ENCODE measurements around the gene PC. TPM values are rescaled to one million over a fixed set of nuclear protein-coding genes. Genes with fewer than 3 reads are reported as not detected.

The PC gene
- total and polyA plus RNA-seq, 9 of the 15 experiments (the other 6 are each of a cell fraction or from before 2014, with no cell fraction given) = 0.94 to 38.0 (median 8.7) TPM

GRCh38 chr11:66958956-66959274 is 732 bp upstream of the PC start (continued):
- TF ChIP-seq EP400 (IDR thresholded peaks at IDR 0.05) = peak; percentile 11; the same call in 1 of the 2 replicates
- TF ChIP-seq ZBTB9 (CRISPR knock-in tag; IDR thresholded peaks at IDR 0.05) = no peak
- 0 out of 2 replicates have a peak, but pooled peaks have one; percentile 13 for TF ChIP-seq HDAC8 (tag; IDR thresholded peaks at IDR 0.05)
- 0 out of 4 replicates have a peak, but pooled peaks of 1 of the 2 experiments have one; percentile 19 for TF ChIP-seq TRIM24 (IDR thresholded peaks at IDR 0.05)
- TF ChIP-seq SMAD3 (CRISPR knock-in tag; conservative IDR thresholded peaks at IDR 0.05) = no peak
- peak; percentile 72; the same call in 1 of the 2 replicates for TF ChIP-seq RREB1 (CRISPR knock-in tag; IDR thresholded peaks at IDR 0.05)
- 0 out of 2 replicates have a peak, but pooled peaks have one; percentile 54 for TF ChIP-seq DNMT1 (IDR thresholded peaks at IDR 0.05)
- 0 out of 2 replicates have a peak, but pooled peaks have one; percentile 2 for TF ChIP-seq ZNF57 (CRISPR knock-in tag; IDR thresholded peaks at IDR 0.05)
- peak; percentile 12; the same call in 1 of the 2 replicates for TF ChIP-seq CBFB (CRISPR knock-in tag; IDR thresholded peaks at IDR 0.05)
- no peak for TF ChIP-seq NCOR1 (IDR thresholded peaks at IDR 0.05)
- TF ChIP-seq ESRRA (IDR thresholded peaks at IDR 0.05; ENCODE audit: borderline replicate concordance, low read depth) = peak; percentile 6; the same call in 1 of the 2 replicates
- peak; percentile 45; the same call in 1 of the 2 replicates for TF ChIP-seq NKRF (IDR thresholded peaks at IDR 0.05; ENCODE audit: borderline replicate concordance)
